GM21737 (cell line): ENCODE measurements around the gene CD84.
"Not testable (repeated sequence)": the region's sequence is repeated elsewhere in the genome, so short reads cannot be mapped to it uniquely, and the experiment has no call there.

Experiments
- ATAC-seq: cut with Tn5 transposase; IDR thresholded peaks from one replicate; pipeline ENCODE4 v1.9.1; 2021; ENCODE audit warnings: mild to moderate bottlenecking, moderate library complexity; ENCODE audit not compliant: unreplicated experiment

CD84 gene

GRCh38 chr1:160519642-160520435 lies 59.5 kb downstream of the CD84 start:
- peak; percentile 50 for ATAC-seq

GRCh38 chr1:160517519-160517918 lies 61.8 kb downstream of the CD84 start:
- ATAC-seq: not testable (repeated sequence)

DNA sequence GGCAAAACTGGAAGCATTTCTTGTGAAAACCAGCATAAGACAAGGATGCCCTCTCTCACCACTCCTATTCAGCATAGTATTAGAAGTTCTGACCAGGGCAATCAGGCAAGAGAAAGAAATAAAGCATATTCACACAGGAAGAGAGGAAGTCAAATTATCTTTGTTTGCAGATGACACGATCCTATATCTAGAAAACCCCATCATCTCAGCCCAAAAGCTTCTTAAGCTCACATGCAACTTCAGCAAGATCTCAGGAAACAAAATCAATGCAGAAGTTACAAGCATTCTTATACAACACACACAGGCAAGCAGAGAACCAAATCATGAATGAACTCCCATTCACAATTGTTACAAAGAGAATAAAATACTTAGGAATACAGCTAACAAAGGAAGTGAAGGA lies 63.4 kb downstream of the CD84 start:
- ATAC-seq: not testable (repeated sequence)

DNA sequence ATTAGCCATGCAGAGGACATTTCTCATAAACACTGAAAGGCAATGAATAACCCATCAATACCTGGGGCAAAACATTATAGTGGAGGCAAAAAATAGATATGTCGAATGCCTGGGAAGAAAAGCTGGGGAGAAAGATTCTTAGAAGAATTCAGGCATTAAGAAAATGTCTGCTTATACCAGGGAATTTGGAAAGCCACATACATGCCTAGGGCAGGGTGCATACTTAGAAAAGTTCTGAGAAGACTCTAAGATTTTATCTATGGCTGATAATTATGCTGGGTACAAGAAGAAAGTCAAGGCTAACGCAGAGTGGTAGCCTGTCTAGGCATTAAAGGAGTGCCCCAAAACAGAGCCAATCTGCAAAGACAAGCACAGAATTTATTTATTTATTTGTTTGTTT lies 74.6 kb downstream of the CD84 start:
- no peak for ATAC-seq

GRCh38 chr1:160503087-160503486 lies 76.2 kb downstream of the CD84 start:
- ATAC-seq: no peak

GRCh38 chr1:160500321-160500990 lies 78.8 kb downstream of the CD84 start:
- no peak for ATAC-seq

DNA sequence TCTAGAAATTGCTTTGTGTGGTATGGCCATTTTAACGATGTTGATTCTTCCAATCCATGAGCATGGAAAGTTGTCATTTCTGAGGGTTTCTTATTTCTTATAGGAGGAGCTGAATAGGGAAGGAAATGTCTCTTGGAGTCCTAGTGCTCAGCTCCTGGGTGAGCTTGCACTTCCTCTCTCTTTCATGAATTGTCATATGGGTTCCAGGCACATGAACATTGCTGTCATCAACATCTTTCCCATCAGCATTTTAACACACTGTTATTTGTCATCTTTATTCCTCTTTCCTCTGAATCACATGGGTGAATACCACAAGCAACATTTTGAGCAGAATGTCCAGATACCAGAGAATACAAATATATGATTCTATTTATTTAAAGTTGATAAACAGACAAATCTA lies 79.7 kb downstream of the CD84 start:
- no peak for ATAC-seq

- not testable (repeated sequence) for ATAC-seq
These were observed 80.8 kb downstream of the CD84 start for GRCh38 chr1:160498301-160499065.

GRCh38 chr1:160496334-160496733 lies 83.0 kb downstream of the CD84 start:
- ATAC-seq: no peak

- no peak for ATAC-seq
These were observed 84.7 kb downstream of the CD84 start for GRCh38 chr1:160494620-160495019.

DNA sequence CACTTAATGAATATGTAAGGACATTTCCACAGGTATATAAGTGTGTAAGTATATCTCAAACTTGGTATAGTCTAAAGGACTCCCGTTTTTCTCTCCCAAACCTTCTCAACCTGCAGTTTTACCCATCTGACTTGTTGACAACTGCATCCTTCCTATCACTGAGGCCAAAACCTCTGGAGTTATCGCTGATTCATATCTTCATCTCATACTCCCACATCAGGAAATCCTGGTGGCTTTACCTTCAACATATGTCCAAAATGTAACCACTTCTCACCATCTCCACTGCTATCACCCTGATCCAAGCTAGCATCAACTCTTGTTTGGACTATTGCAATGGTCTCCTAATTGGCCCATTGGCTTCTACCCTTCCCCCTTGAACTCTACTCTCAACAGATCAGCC lies 86.7 kb downstream of the CD84 start:
- no peak for ATAC-seq

GRCh38 chr1:160491981-160492380 lies 87.3 kb downstream of the CD84 start:
- ATAC-seq: no peak
